B cell (primary cell): ENCODE results near the gene LAIR1.

ENCODE experiments used
- CTCF ChIP-seq: fragments of 200-600 bp; IDR thresholded peaks from one replicate; pipeline ENCODE4 v1.8.0; 2022; ENCODE audit warnings: antibody characterized with exemption, mild to moderate bottlenecking
- EZH2 ChIP-seq: IDR thresholded peaks from 2 replicates; pipeline ENCODE4 v1.6.1; 2012; ENCODE audit warnings: borderline replicate concordance, low read depth, mild to moderate bottlenecking, moderate library complexity, low read length; ENCODE audit not compliant: insufficient read depth, poor library complexity, severe bottlenecking

- TF ChIP-seq EZH2 (no peak), CTCF (no peak)
These were observed 59.6 kb downstream of the LAIR1 start for GRCh38 chr19:54305141-54305540.
